SU-DHL-6 (cell line): Measurements from ENCODE around the gene KIAA0586.

ENCODE experiments used
- H2AFZ ChIP-seq: fragments of 200-600 bp; sonication (generic); 2 replicates; pipeline ENCODE4 v1.6.1; 2014; ENCODE audit warnings: low read depth, mild to moderate bottlenecking, moderate library complexity, mixed read lengths, antibody characterized with exemption, low read length; ENCODE audit not compliant: severe bottlenecking
- H3F3A ChIP-seq: fragments of 200-600 bp; shearing (Covaris generic); 2 replicates; pipeline ENCODE4 v1.6.0; 2016; ENCODE audit warnings: antibody characterized with exemption, mild to moderate bottlenecking; ENCODE audit not compliant: insufficient read depth
- H3K27ac ChIP-seq: fragments of 200-600 bp; sonication (generic); 2 replicates; pipeline ENCODE4 v1.5.1; 2016; ENCODE audit warnings: low read depth, mild to moderate bottlenecking, low read length, moderate library complexity, mixed read lengths
- H3K27me3 ChIP-seq: fragments of 200-600 bp; sonication (generic), shearing (Covaris generic); 2 replicates; pipeline ENCODE4 v1.6.0; 2014; ENCODE audit warnings: mild to moderate bottlenecking, low read length
- H3K36me3 ChIP-seq: fragments of 200-600 bp; sonication (generic); 2 replicates; pipeline ENCODE4 v1.6.1; 2014; ENCODE audit warnings: mild to moderate bottlenecking, low read length, mixed read lengths
- H3K4me2 ChIP-seq: fragments of 300-600, 200-600 bp; shearing (Covaris generic), sonication (generic); 2 replicates; pipeline ENCODE4 v1.6.0; 2014; ENCODE audit warnings: low read length, low read depth, mild to moderate bottlenecking; ENCODE audit not compliant: poor library complexity, severe bottlenecking
- H3K4me3 ChIP-seq: fragments of 200-600 bp; sonication (generic); 2 replicates; pipeline ENCODE4 v1.5.1; 2014; ENCODE audit warnings: antibody characterized with exemption, low read length, mild to moderate bottlenecking, mixed read lengths; ENCODE audit not compliant: insufficient read depth, poor library complexity, severe bottlenecking
- H3K79me2 ChIP-seq: fragments of 200-600 bp; sonication (generic); 2 replicates; pipeline ENCODE4 v1.6.1; 2014; ENCODE audit warnings: mild to moderate bottlenecking, low read length, moderate library complexity; ENCODE audit not compliant: insufficient read depth
- H3K9ac ChIP-seq: fragments of 200-600 bp; sonication (generic); 2 replicates; pipeline ENCODE4 v1.7.0; 2014; ENCODE audit warnings: mild to moderate bottlenecking, low read length
- H3K9me2 ChIP-seq: fragments of 200-600 bp; sonication (generic); replicated peaks from 2 replicates; pipeline ENCODE4 v1.6.1; 2014; ENCODE audit warnings: low read length; ENCODE audit not compliant: insufficient read depth
- H3K9me3 ChIP-seq: fragments of 200-600 bp; sonication (generic); 2 replicates; pipeline ENCODE4 v1.6.1; 2014; ENCODE audit warnings: low read length, mixed read lengths; ENCODE audit not compliant: insufficient read depth
- H4K20me1 ChIP-seq: fragments of 200-600 bp; sonication (generic); 2 replicates; pipeline ENCODE4 v1.6.1; 2014; ENCODE audit warnings: low read depth, mild to moderate bottlenecking, antibody characterized with exemption, low read length, moderate library complexity, mixed read lengths
- CTCF ChIP-seq: fragments of 200-600 bp; sonication (generic); IDR thresholded peaks from one replicate; pipeline ENCODE4 v1.5.1; 2017; ENCODE audit warnings: antibody characterized with exemption, mild to moderate bottlenecking, low read length, moderate library complexity; ENCODE audit not compliant: insufficient read depth, poor library complexity, severe bottlenecking
- EZH2phosphoT487 ChIP-seq: fragments of 200-600 bp; sonication (generic), shearing (Covaris generic); conservative IDR thresholded peaks from 2 replicates; pipeline ENCODE4 v1.6.1; 2018; ENCODE audit warnings: mild to moderate bottlenecking, antibody characterized with exemption, low read length, moderate library complexity, mixed read lengths

The KIAA0586 gene

GRCh38 chr14:58395812-58396788 is 31.4 kb upstream of the KIAA0586 start, which contains the start of gene TOMM20L:
Gene TOMM20L, plus strand, starts transcription at chr14:58395930. Its CDS starts 28 bp downstream, at chr14:58395958.
- H3K27ac ChIP-seq, result no peak within 1 kb of the TSS; the same call in 1 of the 2 replicates
- H4K20me1 ChIP-seq, result no peaks in the 10 kb centered on the region
- peak within 1 kb of the TSS; percentile 64 for H3K9ac ChIP-seq

DNA sequence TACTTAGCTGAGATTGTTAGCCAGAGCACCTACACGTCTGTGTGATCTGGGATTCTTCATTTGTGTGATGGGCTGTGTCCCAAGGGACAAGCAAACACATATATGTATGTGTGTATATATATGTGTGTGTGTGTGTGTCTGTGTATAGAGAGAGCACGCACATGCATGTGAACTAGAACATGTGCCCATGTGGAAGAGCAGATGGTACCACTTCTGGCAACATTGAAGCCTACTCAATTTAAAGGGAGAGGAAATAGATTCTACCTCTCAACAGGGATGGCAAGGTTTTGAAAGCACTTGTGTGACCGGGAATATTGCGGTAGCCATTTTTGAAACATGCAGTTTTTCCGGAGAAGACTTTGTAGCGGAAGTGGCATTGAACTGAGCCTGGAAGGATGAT is 30.4 kb upstream of the KIAA0586 start:
- Histone ChIP-seq H2AFZ (no peak overlapping the region), H3K9me3 (no peaks in the 10 kb centered on the region), H3K27me3 (no peaks in the 10 kb centered on the region), H3K9me2 (no peaks in the 10 kb centered on the region), H3K36me3 (no peaks in the 10 kb centered on the region), H3K9ac (no peak overlapping the region), H3F3A (peaks cover 6% of the 10 kb centered on the region), H3K79me2 (no peaks in the 10 kb centered on the region), H3K27ac (no peak overlapping the region), H3K4me3 (no peak overlapping the region), H3K4me2 (no peak overlapping the region), H4K20me1 (no peaks in the 10 kb centered on the region)
- TF ChIP-seq EZH2phosphoT487, result no peak
- no peak for TF ChIP-seq CTCF

More at GRCh38 chr14:58395812-58396788, 31.4 kb upstream of the KIAA0586 start, which contains the start of gene TOMM20L:
- H3K27me3 ChIP-seq, result no peaks in the 10 kb centered on the region
- H3K4me2 ChIP-seq, result peak within 1 kb of the TSS; percentile 66
- H3K9me3 ChIP-seq, result no peaks in the 10 kb centered on the region
- H2AFZ ChIP-seq, result peak within 1 kb of the TSS; percentile 99
- H3K4me3 ChIP-seq, result peak within 1 kb of the TSS; percentile 54
- peaks cover 3% of the 10 kb centered on the region for H3F3A ChIP-seq
- H3K36me3 ChIP-seq, result no peaks in the 10 kb centered on the region
- H3K9me2 ChIP-seq, result no peaks in the 10 kb centered on the region
- TF ChIP-seq CTCF (peak; percentile 83), EZH2phosphoT487 (no peak)
- H3K79me2 ChIP-seq, result no peaks in the 10 kb centered on the region

GRCh38 chr14:58398495-58398894 is 29.0 kb upstream of the KIAA0586 start:
- Histone ChIP-seq H3K9me3 (no peaks in the 10 kb centered on the region), H3K79me2 (no peaks in the 10 kb centered on the region), H3K4me3 (no peak overlapping the region), H3K36me3 (no peaks in the 10 kb centered on the region), H3K27me3 (no peaks in the 10 kb centered on the region), H2AFZ (no peak overlapping the region), H3K9me2 (no peaks in the 10 kb centered on the region), H3F3A (peaks cover 6% of the 10 kb centered on the region), H3K4me2 (no peak overlapping the region), H4K20me1 (no peaks in the 10 kb centered on the region), H3K9ac (no peak overlapping the region), H3K27ac (no peak overlapping the region)
- TF ChIP-seq CTCF (no peak), EZH2phosphoT487 (no peak)
